HUES6 (cell line): Measurements from ENCODE around the gene MRGPRX2.

Source experiments
- H3K27ac ChIP-seq: 2 replicates; pipeline ENCODE4 v1.7.0; 2013; ENCODE audit warnings: low read depth, mild to moderate bottlenecking, low read length, inconsistent platforms
- H3K27me3 ChIP-seq: 2 replicates; pipeline ENCODE4 v1.6.1; 2013; ENCODE audit warnings: low read length; ENCODE audit not compliant: control insufficient read depth, insufficient read depth
- H3K36me3 ChIP-seq: 2 replicates; pipeline ENCODE4 v1.6.1; 2013; ENCODE audit warnings: low read length; ENCODE audit not compliant: control insufficient read depth, insufficient read depth
- H3K4me1 ChIP-seq: 2 replicates; pipeline ENCODE4 v1.6.1; 2013; ENCODE audit warnings: low read length; ENCODE audit not compliant: control insufficient read depth, insufficient read depth
- H3K4me3 ChIP-seq: 2 replicates; pipeline ENCODE4 v1.5.1; 2013; ENCODE audit warnings: low read depth, low read length
- H3K9ac ChIP-seq: one replicate; pipeline ENCODE4 v1.6.1; 2013; ENCODE audit warnings: mild to moderate bottlenecking, low read length
- H3K9me3 ChIP-seq: 2 replicates; pipeline ENCODE4 v1.6.1; 2013; ENCODE audit warnings: low read depth, low read length; ENCODE audit not compliant: control insufficient read depth, insufficient read depth

Gene MRGPRX2

DNA sequence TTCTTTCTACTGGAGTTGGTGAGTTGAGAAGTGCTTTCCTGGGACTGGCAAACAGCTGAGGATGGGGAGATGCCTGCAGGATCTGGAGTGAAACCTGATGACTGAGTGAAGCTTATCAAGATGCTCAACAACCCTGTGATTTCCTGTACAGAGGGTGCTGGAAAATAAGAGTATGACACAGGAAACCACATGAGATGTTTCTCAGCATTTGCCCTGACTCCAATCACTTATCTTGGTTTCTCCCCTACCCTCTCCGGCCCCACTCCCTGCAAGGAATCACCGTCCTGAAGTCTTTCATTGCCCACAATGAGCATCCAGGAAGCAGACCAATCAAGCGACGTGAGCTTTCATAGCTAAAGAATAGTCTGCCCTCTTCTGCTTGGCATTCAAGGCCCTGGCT lies at the start of gene MRGPRX2:
TSS of gene MRGPRX2 (minus strand) at position 89 of the 400 bp plus-strand sequence. CDS start 4,315 bp downstream, outside the sequence.
- no peak within 1 kb of the TSS for H3K9ac ChIP-seq
- no peaks in the 10 kb centered on the region for H3K4me1 ChIP-seq
- H3K4me3 ChIP-seq: no peak within 1 kb of the TSS
- H3K9me3 ChIP-seq: no peaks in the 10 kb centered on the region
- H3K36me3 ChIP-seq: no peaks in the 10 kb centered on the region
- H3K27ac ChIP-seq: no peak within 1 kb of the TSS
- no peaks in the 10 kb centered on the region; the same call in 1 of the 2 replicates for H3K27me3 ChIP-seq

DNA sequence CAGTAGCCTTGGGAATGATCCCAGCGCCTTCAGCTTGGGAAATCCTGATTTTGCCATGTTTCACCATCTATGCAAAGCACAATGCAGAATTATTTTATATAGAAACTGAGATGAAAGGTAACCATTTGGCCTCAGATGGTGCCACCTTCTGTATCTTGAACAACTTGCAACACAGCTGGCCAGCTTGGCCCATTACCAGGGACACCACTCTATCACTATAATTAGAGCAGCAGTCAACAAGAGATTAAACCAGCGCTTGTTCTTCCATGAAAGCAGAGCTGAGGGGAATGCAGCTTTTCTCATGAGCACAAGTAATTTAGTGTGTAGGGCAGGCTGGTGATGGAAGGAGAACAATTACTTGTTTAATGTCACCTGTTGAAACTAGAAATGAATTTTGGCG lies 49.8 kb upstream of the MRGPRX2 start:
- Histone ChIP-seq H3K9me3 (no peaks in the 10 kb centered on the region), H3K4me3 (no peak overlapping the region), H3K9ac (no peak overlapping the region), H3K27me3 (no peaks in the 10 kb centered on the region; the same call in 1 of the 2 replicates), H3K4me1 (no peaks in the 10 kb centered on the region), H3K36me3 (no peaks in the 10 kb centered on the region), H3K27ac (no peak overlapping the region)

DNA sequence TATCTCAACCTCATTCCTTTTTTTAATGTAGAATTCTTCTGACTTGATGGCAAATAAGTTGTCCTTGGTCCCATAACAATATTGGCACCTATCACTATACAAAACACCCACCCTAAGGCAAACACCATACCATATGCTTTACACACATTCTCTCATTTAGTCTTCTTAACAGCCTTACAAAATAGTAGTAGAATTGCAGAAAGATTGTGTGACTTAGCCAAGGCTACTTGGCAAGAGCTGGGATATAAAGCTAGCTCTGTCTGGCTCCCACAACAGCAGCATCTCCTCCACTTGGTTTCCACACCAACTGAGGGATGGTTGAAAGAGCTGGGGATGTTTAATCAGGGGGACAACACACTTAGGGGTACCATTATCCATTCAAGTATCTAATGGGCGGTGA lies 46.6 kb upstream of the MRGPRX2 start:
- H3K4me1 ChIP-seq: no peaks in the 10 kb centered on the region
- H3K27ac ChIP-seq: no peak overlapping the region
- no peaks in the 10 kb centered on the region for H3K27me3 ChIP-seq
- no peak overlapping the region for H3K9ac ChIP-seq
- H3K36me3 ChIP-seq: no peaks in the 10 kb centered on the region
- H3K4me3 ChIP-seq: no peak overlapping the region
- H3K9me3 ChIP-seq: no peaks in the 10 kb centered on the region

DNA sequence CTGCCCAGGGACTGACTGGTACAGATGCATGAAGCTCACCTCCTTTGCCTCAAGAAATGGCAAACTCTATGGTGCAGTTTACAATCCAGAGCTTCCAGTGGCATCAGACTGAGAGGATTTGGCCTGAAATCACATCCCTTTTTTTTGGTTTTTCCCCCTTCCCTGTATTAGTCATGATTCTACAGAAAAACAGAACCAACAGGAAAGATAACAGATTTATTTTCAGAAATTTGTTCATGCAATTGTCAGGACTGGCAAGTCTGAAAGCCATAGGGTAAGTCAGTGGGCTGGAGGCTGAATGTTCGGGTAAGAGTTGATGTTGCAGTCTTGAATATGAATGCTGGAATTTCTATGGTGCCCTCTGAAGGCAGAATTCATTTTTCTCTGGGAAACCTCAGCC lies 44.5 kb upstream of the MRGPRX2 start:
- Histone ChIP-seq H3K4me1 (no peaks in the 10 kb centered on the region), H3K27me3 (no peaks in the 10 kb centered on the region), H3K9me3 (no peaks in the 10 kb centered on the region), H3K9ac (no peak overlapping the region), H3K36me3 (no peaks in the 10 kb centered on the region), H3K4me3 (no peak overlapping the region), H3K27ac (no peak overlapping the region)

DNA sequence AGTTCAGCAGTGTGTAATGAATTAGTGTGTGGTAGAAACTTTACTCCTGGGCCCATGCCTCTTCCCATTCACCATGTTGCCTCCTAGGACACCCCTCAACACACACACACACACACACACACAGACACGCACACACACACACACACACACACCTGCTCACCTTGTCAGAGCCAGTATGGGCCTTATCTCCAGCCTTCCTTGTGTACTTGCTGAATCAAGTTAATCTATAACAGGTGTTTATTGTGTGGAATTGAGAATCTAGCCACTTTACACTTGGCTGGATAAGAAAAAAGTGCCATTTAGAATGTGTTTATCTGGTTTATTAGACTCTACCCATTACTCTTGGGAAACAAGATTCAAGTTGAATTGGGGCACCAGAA lies 42.0 kb upstream of the MRGPRX2 start:
- Histone ChIP-seq H3K27me3 (peaks cover under 1% of the 10 kb centered on the region; the same call in 1 of the 2 replicates), H3K36me3 (no peaks in the 10 kb centered on the region), H3K9me3 (no peaks in the 10 kb centered on the region)

DNA sequence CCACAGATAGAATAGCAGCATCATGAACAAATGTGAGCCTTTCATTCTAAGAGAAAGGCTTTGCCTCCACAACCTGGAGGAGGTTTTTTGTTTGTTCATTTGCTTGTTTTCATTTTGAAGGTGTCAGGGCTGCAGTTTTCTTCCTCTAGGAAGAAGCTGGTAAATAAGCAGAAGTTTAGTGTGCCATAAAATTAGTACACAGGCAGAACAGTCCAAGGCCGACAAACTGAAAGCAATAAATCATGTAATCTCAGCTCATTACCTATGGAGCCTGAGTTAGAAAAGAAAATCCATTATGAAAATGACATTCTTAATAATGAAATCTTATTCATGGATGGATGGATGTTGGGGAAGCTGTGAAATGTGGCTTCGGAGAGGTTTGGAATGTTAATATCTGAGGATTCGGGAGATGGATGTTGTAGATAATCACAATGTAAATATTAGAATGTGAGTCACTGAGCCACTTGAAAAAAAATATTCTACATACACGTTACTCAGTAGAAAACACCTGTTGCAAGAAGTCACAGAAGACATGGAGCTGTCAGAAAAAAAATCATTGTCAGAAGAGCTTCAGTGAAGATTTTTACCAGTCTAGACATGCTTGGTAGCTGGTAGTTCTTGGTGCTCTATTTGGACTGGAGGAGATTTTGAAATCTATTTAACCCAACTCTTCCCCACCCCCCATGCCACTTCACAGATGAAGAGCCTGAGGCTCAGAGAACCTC lies 41.4 kb upstream of the MRGPRX2 start:
- Histone ChIP-seq H3K27me3 (peaks cover 6% of the 10 kb centered on the region; the same call in 1 of the 2 replicates), H3K27ac (no peak overlapping the region), H3K4me1 (no peaks in the 10 kb centered on the region), H3K9me3 (no peaks in the 10 kb centered on the region), H3K36me3 (no peaks in the 10 kb centered on the region), H3K9ac (no peak overlapping the region), H3K4me3 (no peak overlapping the region)

More for the DNA sequence above, 42.0 kb upstream of the MRGPRX2 start:
- no peak overlapping the region for H3K9ac ChIP-seq
- no peak overlapping the region for H3K27ac ChIP-seq
- H3K4me1 ChIP-seq: no peaks in the 10 kb centered on the region
- no peak overlapping the region for H3K4me3 ChIP-seq

DNA sequence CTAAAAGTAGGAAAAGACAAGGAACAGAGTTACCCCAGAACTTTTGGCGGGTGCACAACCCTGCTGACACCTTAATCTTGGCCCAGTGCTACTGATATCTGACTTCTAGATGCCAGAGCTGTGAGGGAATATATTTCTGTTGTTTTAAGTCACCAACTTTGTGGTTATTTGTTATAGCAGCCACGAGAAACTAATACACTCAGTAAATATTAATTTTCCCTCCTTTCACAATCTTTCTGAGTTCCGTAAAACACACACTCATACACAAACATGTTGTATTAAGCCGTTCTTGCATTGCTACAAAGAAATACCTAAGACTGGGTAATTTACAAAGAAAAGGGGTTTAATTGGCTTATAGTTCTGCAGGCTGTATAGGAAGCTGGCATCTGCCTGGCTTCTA lies 40.4 kb upstream of the MRGPRX2 start:
- H3K9me3 ChIP-seq: no peaks in the 10 kb centered on the region
- H3K4me1 ChIP-seq: no peaks in the 10 kb centered on the region
- H3K27ac ChIP-seq: no peak overlapping the region
- no peak overlapping the region for H3K4me3 ChIP-seq
- H3K27me3 ChIP-seq: peaks cover 8% of the 10 kb centered on the region; the same call in 1 of the 2 replicates
- no peak overlapping the region for H3K9ac ChIP-seq
- H3K36me3 ChIP-seq: no peaks in the 10 kb centered on the region

DNA sequence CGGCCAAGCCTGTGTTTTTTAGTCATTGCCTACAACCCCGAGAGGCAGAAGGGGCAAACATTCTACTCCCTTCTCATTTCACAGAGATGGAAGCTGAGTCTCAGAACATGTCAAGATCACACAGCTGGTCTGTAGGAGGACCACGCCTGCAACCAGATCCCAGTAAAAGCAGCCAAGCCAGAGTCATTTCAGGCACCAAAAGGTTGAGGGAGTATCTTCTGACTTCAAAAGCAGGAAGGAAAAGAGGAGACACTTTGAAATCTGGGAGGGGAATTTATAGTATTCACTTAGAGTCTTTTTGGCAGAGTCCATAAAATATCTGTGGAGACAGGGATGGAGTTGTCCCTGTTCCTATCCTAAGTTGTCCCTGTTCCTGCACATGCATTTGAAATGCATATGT lies 38.6 kb upstream of the MRGPRX2 start:
- H3K36me3 ChIP-seq: no peaks in the 10 kb centered on the region
- no peak overlapping the region for H3K27ac ChIP-seq
- no peak overlapping the region for H3K4me3 ChIP-seq
- no peak overlapping the region for H3K9ac ChIP-seq
- H3K9me3 ChIP-seq: no peaks in the 10 kb centered on the region
- peaks cover 8% of the 10 kb centered on the region; the same call in 1 of the 2 replicates for H3K27me3 ChIP-seq
- no peaks in the 10 kb centered on the region for H3K4me1 ChIP-seq

DNA sequence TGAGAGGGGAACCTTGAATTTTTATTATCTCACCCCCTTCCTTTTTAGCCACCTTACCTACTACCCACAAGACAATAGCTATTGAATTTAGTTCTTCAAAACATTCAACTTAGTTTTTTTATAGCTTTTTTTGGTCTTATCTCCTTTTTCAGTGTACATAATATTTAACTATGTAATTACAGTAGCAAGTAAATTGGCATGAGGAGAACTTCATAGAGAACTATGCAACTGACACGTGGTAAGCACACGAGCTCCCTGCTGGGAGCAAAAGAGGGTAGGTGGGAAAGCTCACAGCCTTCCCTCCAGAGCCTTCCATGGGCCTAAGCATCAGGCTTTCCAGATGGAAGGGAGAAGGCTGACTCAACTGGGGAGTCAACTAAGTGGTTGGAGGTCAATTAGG lies 34.3 kb upstream of the MRGPRX2 start:
- Histone ChIP-seq H3K4me1 (no peaks in the 10 kb centered on the region), H3K9me3 (no peaks in the 10 kb centered on the region), H3K4me3 (no peak overlapping the region), H3K36me3 (no peaks in the 10 kb centered on the region), H3K9ac (no peak overlapping the region), H3K27me3 (peaks cover 8% of the 10 kb centered on the region; the same call in 1 of the 2 replicates), H3K27ac (no peak overlapping the region)

DNA sequence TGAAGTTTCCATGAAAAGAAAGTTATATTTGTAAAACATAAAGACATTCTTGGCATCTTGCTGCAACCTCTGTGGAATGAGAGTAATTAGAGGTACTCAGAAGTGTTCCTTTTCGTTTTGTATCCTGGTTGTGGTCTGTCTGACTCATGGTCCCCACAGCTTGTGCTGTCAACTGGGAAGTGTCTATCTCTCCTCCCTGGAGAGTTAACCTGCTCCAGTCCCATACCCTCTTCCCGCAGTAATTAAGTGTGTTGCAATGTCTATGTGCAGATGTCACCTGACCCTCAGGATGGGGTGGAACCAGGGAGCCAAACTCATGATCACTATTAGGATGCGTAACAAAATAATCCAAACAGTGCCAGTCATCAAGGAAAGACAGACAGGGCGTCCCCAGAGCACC lies 33.5 kb upstream of the MRGPRX2 start:
- Histone ChIP-seq H3K27me3 (peaks cover 8% of the 10 kb centered on the region; the same call in 1 of the 2 replicates), H3K9ac (no peak overlapping the region), H3K4me1 (no peaks in the 10 kb centered on the region), H3K36me3 (no peaks in the 10 kb centered on the region), H3K9me3 (no peaks in the 10 kb centered on the region), H3K4me3 (no peak overlapping the region), H3K27ac (no peak overlapping the region)

DNA sequence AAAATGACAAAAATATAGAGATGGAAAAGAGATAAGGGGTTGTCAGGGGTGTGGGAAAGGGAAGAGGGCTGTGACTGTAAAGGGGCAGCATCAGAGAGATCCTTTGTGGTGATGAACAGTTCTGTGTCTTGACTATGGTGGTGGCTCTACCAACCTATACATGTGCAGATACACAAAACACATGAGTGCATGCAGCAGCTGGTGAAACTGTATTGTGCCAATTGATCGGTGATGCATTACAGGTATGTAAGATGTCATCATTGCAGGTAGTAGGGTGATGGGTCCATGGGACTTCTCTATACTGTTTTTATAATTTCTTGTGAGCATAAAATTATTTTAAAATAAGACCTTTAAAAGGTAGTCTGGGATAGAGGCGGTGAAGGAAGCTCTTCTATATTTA lies 32.3 kb upstream of the MRGPRX2 start:
- H3K27ac ChIP-seq: no peak overlapping the region
- H3K9me3 ChIP-seq: no peaks in the 10 kb centered on the region
- H3K4me1 ChIP-seq: no peaks in the 10 kb centered on the region
- H3K36me3 ChIP-seq: no peaks in the 10 kb centered on the region
- no peak overlapping the region for H3K9ac ChIP-seq
- H3K4me3 ChIP-seq: no peak overlapping the region
- H3K27me3 ChIP-seq: peaks cover 8% of the 10 kb centered on the region; the same call in 1 of the 2 replicates
